B cell (primary cell): Measurements from ENCODE around the gene ZNF273.

Experiments used
- EZH2 ChIP-seq: IDR thresholded peaks from 2 replicates; pipeline ENCODE4 v1.6.1; 2012; ENCODE audit warnings: borderline replicate concordance, low read depth, mild to moderate bottlenecking, moderate library complexity, low read length; ENCODE audit not compliant: insufficient read depth, poor library complexity, severe bottlenecking
- TF ChIP-seq, protein P1 (sequence below): fragments of 200-600 bp; IDR thresholded peaks from one replicate; pipeline ENCODE4 v1.8.0; 2022; ENCODE audit warnings: antibody characterized with exemption, mild to moderate bottlenecking

GRCh38 chr7:64893401-64893800 is 9.7 kb upstream of the ZNF273 start:
- TF ChIP-seq, protein P1, sequence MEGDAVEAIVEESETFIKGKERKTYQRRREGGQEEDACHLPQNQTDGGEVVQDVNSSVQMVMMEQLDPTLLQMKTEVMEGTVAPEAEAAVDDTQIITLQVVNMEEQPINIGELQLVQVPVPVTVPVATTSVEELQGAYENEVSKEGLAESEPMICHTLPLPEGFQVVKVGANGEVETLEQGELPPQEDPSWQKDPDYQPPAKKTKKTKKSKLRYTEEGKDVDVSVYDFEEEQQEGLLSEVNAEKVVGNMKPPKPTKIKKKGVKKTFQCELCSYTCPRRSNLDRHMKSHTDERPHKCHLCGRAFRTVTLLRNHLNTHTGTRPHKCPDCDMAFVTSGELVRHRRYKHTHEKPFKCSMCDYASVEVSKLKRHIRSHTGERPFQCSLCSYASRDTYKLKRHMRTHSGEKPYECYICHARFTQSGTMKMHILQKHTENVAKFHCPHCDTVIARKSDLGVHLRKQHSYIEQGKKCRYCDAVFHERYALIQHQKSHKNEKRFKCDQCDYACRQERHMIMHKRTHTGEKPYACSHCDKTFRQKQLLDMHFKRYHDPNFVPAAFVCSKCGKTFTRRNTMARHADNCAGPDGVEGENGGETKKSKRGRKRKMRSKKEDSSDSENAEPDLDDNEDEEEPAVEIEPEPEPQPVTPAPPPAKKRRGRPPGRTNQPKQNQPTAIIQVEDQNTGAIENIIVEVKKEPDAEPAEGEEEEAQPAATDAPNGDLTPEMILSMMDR, result no peak
- TF ChIP-seq EZH2, result no peak
